ENCODE data around the gene ELF2.

- TF ChIP-seq EZH2 (IDR thresholded peaks at IDR 0.05; ENCODE audit: low read length, missing control alignments) = no peak
- TF ChIP-seq, protein P1, sequence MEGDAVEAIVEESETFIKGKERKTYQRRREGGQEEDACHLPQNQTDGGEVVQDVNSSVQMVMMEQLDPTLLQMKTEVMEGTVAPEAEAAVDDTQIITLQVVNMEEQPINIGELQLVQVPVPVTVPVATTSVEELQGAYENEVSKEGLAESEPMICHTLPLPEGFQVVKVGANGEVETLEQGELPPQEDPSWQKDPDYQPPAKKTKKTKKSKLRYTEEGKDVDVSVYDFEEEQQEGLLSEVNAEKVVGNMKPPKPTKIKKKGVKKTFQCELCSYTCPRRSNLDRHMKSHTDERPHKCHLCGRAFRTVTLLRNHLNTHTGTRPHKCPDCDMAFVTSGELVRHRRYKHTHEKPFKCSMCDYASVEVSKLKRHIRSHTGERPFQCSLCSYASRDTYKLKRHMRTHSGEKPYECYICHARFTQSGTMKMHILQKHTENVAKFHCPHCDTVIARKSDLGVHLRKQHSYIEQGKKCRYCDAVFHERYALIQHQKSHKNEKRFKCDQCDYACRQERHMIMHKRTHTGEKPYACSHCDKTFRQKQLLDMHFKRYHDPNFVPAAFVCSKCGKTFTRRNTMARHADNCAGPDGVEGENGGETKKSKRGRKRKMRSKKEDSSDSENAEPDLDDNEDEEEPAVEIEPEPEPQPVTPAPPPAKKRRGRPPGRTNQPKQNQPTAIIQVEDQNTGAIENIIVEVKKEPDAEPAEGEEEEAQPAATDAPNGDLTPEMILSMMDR (conservative IDR thresholded peaks at IDR 0.05 in 1 of 2, IDR thresholded peaks at IDR 0.05 in 1 of 2; ENCODE audit: low read depth in 1 of 2, low read length in 2 of 2) = peak in 1 of 2 donors; percentile 34
Measured at GRCh38 chr4:139085141-139085540, 91.9 kb downstream of the ELF2 start.

Data from fibroblast of lung (primary cell).